H1 (cell line): ENCODE results near the gene TSN. TPM values are rescaled to one million over a fixed set of nuclear protein-coding genes. Genes with fewer than 3 reads are reported as not detected.

ENCODE experiments used
- CTCF ChIA-PET: fragments of 300-600 bp; sonication (Branson Sonifier 250); formaldehyde crosslinking; loops from one replicate; lab custom pipeline; 2021; ENCODE audit not compliant: partially characterized antibody; lab: Charles Lee
- POLR2A ChIA-PET: fragments of 300-600 bp; sonication (Branson Sonifier 250); formaldehyde crosslinking; loops from one replicate; lab custom pipeline; 2021; ENCODE audit warnings: inconsistent platforms; ENCODE audit not compliant: partially characterized antibody; lab: Charles Lee
- DNase-seq, 2 experiments: peaks; one replicate each; pipeline versions ENCODE4 v3.0.0 to v3.0.0-alpha.2; 2010 to 2022; ENCODE audit warnings: low spot score in 2 of 2, low read depth in 1 of 2, mixed read lengths in 1 of 2
- FAIRE-seq: peaks from 2 replicates; lab custom pipeline; 2011; peaks lifted over from hg19 to GRCh38; lab: Jason Lieb, UNC
- H2AFZ ChIP-seq: 2 replicates; pipeline ENCODE4 v1.8.1; 2012; ENCODE audit warnings: low read length, inconsistent platforms
- H2AK5ac ChIP-seq: 2 replicates; pipeline ENCODE4 v1.6.1; 2013; ENCODE audit warnings: low read depth, low read length
- H2BK120ac ChIP-seq: replicated peaks from 2 replicates; pipeline ENCODE3; 2013; ENCODE audit warnings: low read depth, low read length, inconsistent platforms
- H2BK12ac ChIP-seq: 2 replicates; pipeline ENCODE4 v1.6.1; 2013; ENCODE audit warnings: low read depth, low read length
- H2BK15ac ChIP-seq: 2 replicates; pipeline ENCODE4 v1.6.1; 2013; ENCODE audit warnings: low read length
- H2BK20ac ChIP-seq: 2 replicates; pipeline ENCODE4 v1.6.1; 2013; ENCODE audit warnings: low read length
- H2BK5ac ChIP-seq: 2 replicates; pipeline ENCODE4 v1.6.1; 2013; ENCODE audit warnings: low read depth, low read length
- H3K14ac ChIP-seq: 2 replicates; pipeline ENCODE4 v1.6.1; 2013; ENCODE audit warnings: inconsistent platforms; ENCODE audit not compliant: insufficient read length
- H3K18ac ChIP-seq: 2 replicates; pipeline ENCODE4 v1.6.1; 2013; ENCODE audit warnings: low read length; ENCODE audit errors: extremely low read depth
- H3K23ac ChIP-seq: 2 replicates; pipeline ENCODE4 v1.6.1; 2013; ENCODE audit warnings: inconsistent platforms; ENCODE audit not compliant: insufficient read length
- H3K23me2 ChIP-seq: 2 replicates; pipeline ENCODE4 v1.6.1; 2013; ENCODE audit warnings: low read depth, low read length
- H3K27ac ChIP-seq: 2 replicates; pipeline ENCODE4 v1.6.1; 2011; ENCODE audit warnings: low read depth, low read length, inconsistent platforms
- H3K27me3 ChIP-seq, 4 experiments: replicated peaks in 1 of 4; 1 replicate in 1 of 4; 2 replicates in 3 of 4; pipeline versions ENCODE4 v1.6.1 to v1.8.1; 2011 to 2013; ENCODE audit warnings: low read length in 3 of 4, mild to moderate bottlenecking in 3 of 4, inconsistent platforms in 2 of 4, mixed read lengths in 2 of 4, moderate library complexity in 1 of 4; ENCODE audit not compliant: control insufficient read depth in 3 of 4, insufficient read depth in 3 of 4; ENCODE audit errors: extremely low read depth in 1 of 4
- H3K36me3 ChIP-seq, 4 experiments: 2 replicates each; pipeline versions ENCODE4 v1.6.1 to v1.8.1; 2011 to 2013; ENCODE audit warnings: mild to moderate bottlenecking in 4 of 4, low read length in 3 of 4, moderate library complexity in 2 of 4, control low read depth in 1 of 4, inconsistent platforms in 1 of 4; ENCODE audit not compliant: insufficient read depth in 4 of 4, control insufficient read depth in 2 of 4
- H3K4ac ChIP-seq: replicated peaks from 2 replicates; pipeline ENCODE3; 2013; ENCODE audit warnings: low read length, low read depth, mixed read lengths, inconsistent platforms; ENCODE audit not compliant: insufficient read length
- H3K4me1 ChIP-seq, 4 experiments: replicated peaks in 1 of 4; 1 replicate in 1 of 4; 2 replicates in 3 of 4; pipeline versions ENCODE4 v1.6.1 to v1.8.1; 2011 to 2013; ENCODE audit warnings: low read length in 3 of 4, inconsistent platforms in 2 of 4, mixed read lengths in 1 of 4; ENCODE audit not compliant: insufficient read depth in 4 of 4, control insufficient read depth in 3 of 4
- H3K4me2 ChIP-seq, 2 experiments: 2 replicates each; pipeline versions ENCODE4 v1.6.1 to v1.8.1; 2011 to 2013; ENCODE audit warnings: low read depth in 2 of 2, low read length in 2 of 2, control low read depth in 1 of 2, inconsistent platforms in 1 of 2, mild to moderate bottlenecking in 1 of 2; ENCODE audit not compliant: insufficient read depth in 1 of 2
- H3K4me3 ChIP-seq, 4 experiments: fragments of 200-600, 300-600 bp in 1 of 4; sonication (generic), shearing (Covaris generic), sonication (Bioruptor Twin) in 1 of 4; 2 replicates each; pipeline versions ENCODE4 v1.5.1 to v1.8.1; 2011 to 2016; ENCODE audit warnings: low read length in 4 of 4, low read depth in 3 of 4, control low read depth in 2 of 4, inconsistent platforms in 2 of 4, mild to moderate bottlenecking in 2 of 4, mixed read lengths in 1 of 4, moderate library complexity in 1 of 4; ENCODE audit not compliant: insufficient read depth in 2 of 4; ENCODE audit errors: extremely low read depth in 1 of 4
- H3K56ac ChIP-seq: replicated peaks from 2 replicates; pipeline ENCODE3; 2013; ENCODE audit warnings: low read depth, mild to moderate bottlenecking, mixed read lengths, low read length, inconsistent platforms; ENCODE audit not compliant: insufficient read length
- H3K79me1 ChIP-seq: 2 replicates; pipeline ENCODE4 v1.6.1; 2013; ENCODE audit warnings: low read depth, low read length, control low read depth
- H3K79me2 ChIP-seq, 2 experiments: 2 replicates each; pipeline versions ENCODE4 v1.6.1 to v1.8.1; 2012 to 2013; ENCODE audit warnings: low read length in 2 of 2, mild to moderate bottlenecking in 2 of 2, inconsistent platforms in 1 of 2; ENCODE audit not compliant: insufficient read depth in 2 of 2, control insufficient read depth in 1 of 2
- H3K9ac ChIP-seq, 4 experiments: replicated peaks in 1 of 4; 1 replicate in 1 of 4; 2 replicates in 3 of 4; pipeline versions ENCODE4 v1.6.1 to v1.8.1; 2011 to 2013; ENCODE audit warnings: low read depth in 3 of 4, low read length in 3 of 4, control low read depth in 2 of 4, mild to moderate bottlenecking in 2 of 4, moderate library complexity in 2 of 4, inconsistent platforms in 1 of 4; ENCODE audit errors: extremely low read depth in 1 of 4
- H3K9me3 ChIP-seq, 2 experiments: 2 replicates each; pipeline versions ENCODE4 v1.6.1 to v1.8.1; 2012 to 2013; ENCODE audit warnings: mild to moderate bottlenecking in 2 of 2, moderate library complexity in 2 of 2, control low read depth in 1 of 2, inconsistent platforms in 1 of 2, low read depth in 1 of 2, low read length in 1 of 2, mixed read lengths in 1 of 2; ENCODE audit not compliant: insufficient read depth in 2 of 2
- H4K20me1 ChIP-seq, 2 experiments: replicated peaks in 1 of 2; 2 replicates each; pipeline versions ENCODE3 to v1.8.1; 2011 to 2013; ENCODE audit warnings: inconsistent platforms in 2 of 2, low read length in 2 of 2, mild to moderate bottlenecking in 1 of 2; ENCODE audit not compliant: insufficient read depth in 2 of 2, control insufficient read depth in 1 of 2
- H4K5ac ChIP-seq: 2 replicates; pipeline ENCODE4 v1.6.1; 2013; ENCODE audit warnings: low read length, low read depth, mixed read lengths, inconsistent platforms; ENCODE audit not compliant: insufficient read length
- H4K8ac ChIP-seq: 2 replicates; pipeline ENCODE4 v1.8.0; 2013; ENCODE audit warnings: mild to moderate bottlenecking, moderate library complexity, low read length, inconsistent platforms; ENCODE audit not compliant: insufficient read depth; ENCODE audit errors: extremely low read depth
- H4K91ac ChIP-seq: replicated peaks from 2 replicates; pipeline ENCODE3; 2013; ENCODE audit warnings: low read length, mixed read lengths, inconsistent platforms; ENCODE audit not compliant: insufficient read length
- JUND ChIP-seq: IDR thresholded peaks from 2 replicates; pipeline ENCODE4 v1.6.1; 2011; ENCODE audit warnings: mild to moderate bottlenecking, improper control_type of control experiment, low read length
- SUZ12 ChIP-seq: fragments of 200-600 bp; sonication (generic); IDR thresholded peaks from 2 replicates; pipeline ENCODE4 v1.6.1; 2012; ENCODE audit warnings: mild to moderate bottlenecking, inconsistent platforms, low read length, moderate library complexity, mixed read lengths
- WGBS, 2 experiments: shearing (Covaris generic) in 1 of 2; methylation state at CpG; one replicate each; pipeline versions ENCODE4 v1.1.6 to v1.1.7; 2013 to 2015; ENCODE audit warnings: low lambda C conversion rate in 2 of 2, mixed read lengths in 2 of 2, inconsistent platforms in 1 of 2, low coverage in 1 of 2, missing lambda C conversion rate in 1 of 2; ENCODE audit not compliant: insufficient replicate concordance in 2 of 2, insufficient coverage in 1 of 2, insufficient read length in 1 of 2; ENCODE audit errors: extremely low coverage in 1 of 2, missing lambda C conversion rate in 1 of 2; 5-methylcytosine and 5-hydroxymethylcytosine counted together
- polyA plus RNA-seq, 7 experiments: library from polyadenylated mRNA; depleted of rRNA in 3 of 7; stranded (reverse) in 5 of 7; unstranded in 2 of 7; fragments of >200 nt in 5 of 7; fragments of 200-250 nt in 2 of 7; gene quantifications; 1 replicate in 5 of 7; 2 replicates in 1 of 7; 4 replicates in 1 of 7; pipeline versions ENCODE4 v1.2.1 to v1.2.3, GENCODE V29; 2011 to 2013; ENCODE audit warnings: missing spikeins in 2 of 7, mixed read lengths in 2 of 7
- total RNA-seq: library from RNA; stranded (reverse); fragmentation: NEBNext Ultra II Directional; extraction: Animal tissue kit (Norgen Biotek cat#: 25700); gene quantifications from 2 replicates; pipeline ENCODE4 v1.2.1, GENCODE V29; 2021

Gene TSN
- total and polyA plus RNA-seq, 2 of the 8 experiments (the other 6 are each of a cell fraction or from before 2014, with no cell fraction given), result 44.4 to 96.1 TPM

DNA sequence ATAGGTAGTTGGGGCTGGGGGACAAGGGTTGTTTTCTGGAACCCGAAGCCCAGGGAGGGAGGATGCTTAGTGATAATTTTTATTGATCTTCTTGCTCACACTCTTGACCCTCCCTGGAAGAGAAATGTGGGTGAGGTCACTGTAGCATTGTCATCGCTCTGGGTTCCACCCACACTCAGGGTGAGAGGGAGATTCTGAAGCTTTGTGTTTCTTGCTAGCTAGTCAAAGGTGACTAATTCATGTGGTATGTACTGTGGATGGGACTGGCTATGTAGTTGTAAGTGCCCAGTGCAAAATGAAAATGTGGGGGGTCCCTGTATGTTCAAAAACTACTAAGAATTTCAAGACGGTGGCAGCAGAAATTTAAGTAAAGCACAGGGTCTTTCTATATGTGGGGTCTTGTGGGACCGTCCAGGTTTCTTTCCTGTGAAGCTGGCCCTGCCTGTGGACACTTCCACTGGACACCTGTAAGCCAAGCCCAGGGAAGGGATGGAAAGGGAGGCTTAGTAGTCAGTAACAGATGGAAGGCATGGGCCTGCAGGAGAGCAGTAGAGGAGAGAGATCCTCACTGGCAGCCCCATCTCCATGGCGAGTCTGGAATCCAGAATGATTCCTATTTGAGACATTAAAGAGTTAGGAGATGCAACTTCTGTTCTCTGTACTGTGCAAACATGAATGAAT is 35.0 kb downstream of the TSN start:
- Histone ChIP-seq H3K18ac (peak overlapping the region; percentile 49; the same call in 1 of the 2 replicates), H2AFZ (no peak overlapping the region), H2BK120ac (no peak overlapping the region), H3K9me3 (peaks cover 0 to 6% of the 10 kb centered on the region in 2 experiments; a peak in 1 of 4 replicates), H4K91ac (peak overlapping the region; percentile 5), H3K23me2 (no peaks in the 10 kb centered on the region), H2BK15ac (no peak overlapping the region), H2BK12ac (peak overlapping the region; percentile 29; the same call in 1 of the 2 replicates), H3K79me2 (no peaks in the 10 kb centered on the region), H3K4me3 (no peak overlapping the region), H3K14ac (no peak overlapping the region), H3K4ac (no peak overlapping the region), H3K23ac (no peak overlapping the region), H4K20me1 (no peaks in the 10 kb centered on the region), H3K36me3 (no peaks in the 10 kb centered on the region), H4K8ac (no peak overlapping the region), H3K27me3 (no peaks in the 10 kb centered on the region), H4K5ac (no peak overlapping the region), H3K9ac (no peak overlapping the region), H2BK20ac (peak overlapping the region; percentile 26; the same call in 1 of the 2 replicates), H3K4me1 (peaks cover 2 to 14% (median 11%) of the 10 kb centered on the region in 4 experiments), H3K56ac (no peak overlapping the region), H3K27ac (no peak overlapping the region), H2AK5ac (0 out of 2 replicates have a peak overlapping the region, but pooled peaks have one; percentile 47), H3K4me2 (peak overlapping the region in 1 of 2 experiments; percentile 49; a peak in 2 of 4 replicates), H2BK5ac (peak overlapping the region; percentile 41; the same call in 1 of the 2 replicates), H3K79me1 (no peaks in the 10 kb centered on the region)
- 88% methylated on average over 5 of the region's 5 CpGs; no CpG with 5 or more reads in 1 of the 2 experiments for WGBS, 2 experiments
- FAIRE-seq, result no peak
- TF ChIP-seq JUND, result peak; percentile 57; the same call in 1 of the 2 replicates
- TF ChIP-seq SUZ12, result no peak
- ChIA-PET POLR2A (interaction anchor here (0.9 to 2.3 kb wide), 7 partner anchors 10 to 117 kb away, joined by 3 to 14 read pairs (median 6); no protein-coding TSS in a partner anchor), CTCF (interaction anchor here (0.7 kb wide), 1 partner anchor 21 kb away, joined by 3 read pairs; no protein-coding TSS in a partner anchor)
- no peak for DNase-seq
